Brain pericyte (primary cell): ENCODE data around the gene BTK.

Source experiments
- DNase-seq: peaks from one replicate; pipeline ENCODE4 v3.0.0-alpha.2; 2012; ENCODE audit warnings: low read depth, low spot score

The BTK gene

GRCh38 chrX:101393530-101394305 is 7.7 kb upstream of the BTK start:
- DNase-seq = no peak

- no peak for DNase-seq
Observed at GRCh38 chrX:101391831-101392230, 5.8 kb upstream of the BTK start.

DNA sequence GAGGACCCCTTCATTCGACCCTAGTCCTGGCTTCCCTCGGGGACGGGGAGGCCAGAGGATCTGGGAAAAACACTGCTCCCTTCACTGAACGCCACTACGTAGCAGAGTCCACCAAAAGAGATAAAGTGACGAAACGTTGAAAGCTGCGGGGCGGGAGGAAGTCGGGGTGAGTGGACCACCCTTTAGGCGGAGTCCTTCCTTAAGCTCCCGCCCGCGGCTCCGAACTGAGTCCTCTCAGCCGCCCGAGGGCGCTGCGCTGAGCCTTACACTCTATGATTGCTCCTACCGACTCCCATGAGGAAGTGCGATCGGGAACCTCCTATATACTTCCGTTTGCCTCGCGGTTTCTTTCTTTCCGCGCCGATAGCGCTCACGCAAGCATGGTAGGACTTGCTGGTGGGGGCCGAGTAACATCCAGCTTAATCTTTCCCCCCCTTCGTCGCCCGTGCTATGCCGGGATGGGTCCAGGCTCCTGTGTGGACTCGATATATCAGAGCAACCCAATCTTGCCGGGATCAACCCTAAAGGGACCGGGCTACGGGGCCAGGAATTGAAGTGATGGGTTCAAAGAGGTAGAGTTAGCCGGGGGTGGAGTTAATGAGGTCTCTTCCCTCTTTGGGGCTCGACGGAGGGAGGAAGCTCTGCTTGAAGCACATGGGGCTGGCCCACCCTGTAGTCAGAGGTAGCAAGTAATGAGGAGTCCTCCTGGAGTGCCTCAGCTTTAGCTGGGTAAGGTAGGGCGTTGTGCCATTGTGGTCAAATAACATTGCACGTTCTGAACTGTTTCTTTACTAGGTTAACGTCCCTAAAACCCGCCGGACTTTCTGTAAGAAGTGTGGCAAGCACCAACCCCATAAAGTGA is 4.9 kb upstream of the BTK start, which contains the start of gene RPL36A:
Gene RPL36A (plus strand): TSS at position 348 of the 862 bp plus-strand sequence. CDS start 33 bp downstream, at position 381.
- DNase-seq = peak; percentile 77

DNA sequence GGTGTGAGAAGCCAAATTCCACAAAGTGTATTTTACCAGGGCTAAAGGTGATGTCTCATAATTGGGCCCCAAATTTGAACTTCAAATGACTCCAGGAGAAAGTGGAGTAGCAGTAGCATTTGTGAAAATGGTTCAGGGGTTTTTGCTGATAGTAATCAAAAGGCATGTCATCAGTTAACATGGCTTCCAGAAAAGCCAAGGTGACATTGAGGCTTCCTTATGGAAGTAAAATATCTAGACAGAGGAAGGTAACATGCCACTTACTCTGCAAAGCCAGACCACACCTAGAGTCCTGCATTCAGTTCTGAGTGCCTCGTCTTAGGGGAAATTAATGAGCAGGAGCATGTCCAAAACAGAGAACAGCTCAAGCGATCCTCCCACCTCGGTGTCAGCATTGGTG is 2.6 kb upstream of the BTK start:
- no peak for DNase-seq

GRCh38 chrX:101386542-101386885 is 523 bp upstream of the BTK start:
- DNase-seq = no peak

DNA sequence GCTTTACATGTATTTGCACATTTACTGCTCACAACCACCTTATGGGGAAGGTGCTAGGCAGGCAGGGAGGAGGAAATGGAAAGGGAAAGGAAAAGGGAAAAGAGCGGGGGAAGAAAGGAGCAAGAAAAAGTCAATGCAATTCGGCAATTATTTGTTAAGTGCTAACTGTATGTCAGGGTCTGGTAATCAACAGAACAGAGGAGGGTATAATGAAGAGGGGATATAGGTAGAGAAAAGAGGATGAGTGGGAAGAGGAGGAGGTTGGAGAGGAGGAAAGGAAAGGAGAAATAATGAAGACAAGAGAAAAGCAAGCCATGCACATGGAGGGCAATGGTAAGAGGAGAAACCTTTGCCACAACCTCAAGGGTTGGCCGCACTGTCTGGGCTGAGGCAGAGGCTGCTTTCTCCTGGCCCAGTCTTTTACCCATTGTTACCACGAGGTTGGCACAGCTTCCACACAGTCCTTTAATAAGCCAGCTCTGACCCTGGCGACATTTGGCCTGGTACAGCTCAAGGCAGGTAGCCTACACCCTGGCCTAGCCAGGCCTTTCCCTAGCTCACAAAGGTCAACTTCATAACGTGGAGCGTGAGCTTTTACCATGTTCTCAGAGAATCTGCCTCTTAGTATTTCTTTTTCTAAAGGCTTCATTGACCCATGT is 836 bp downstream of the BTK start:
- no peak for DNase-seq

GRCh38 chrX:101383679-101384205 is 2.2 kb downstream of the BTK start:
- DNase-seq = no peak

DNA sequence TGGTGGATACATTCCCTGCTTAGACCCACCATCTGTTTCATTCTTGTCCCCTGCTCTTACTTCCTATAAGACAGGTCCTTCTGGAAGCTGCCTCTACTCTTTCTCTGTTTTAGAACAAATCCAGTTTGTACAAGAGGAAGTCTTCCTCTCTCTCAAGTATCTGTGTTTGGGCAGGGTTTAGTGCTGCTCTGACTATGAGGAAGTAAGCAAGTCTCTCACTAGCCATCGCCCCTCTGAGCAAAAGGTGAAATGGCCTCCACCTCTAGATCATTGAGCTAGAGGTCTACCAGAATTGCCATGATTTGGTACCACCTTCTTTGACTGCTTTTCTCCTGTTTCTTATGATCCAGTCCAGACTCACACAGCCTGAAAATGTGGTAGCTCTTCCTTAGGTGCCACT is 8.4 kb downstream of the BTK start:
- no peak for DNase-seq

GRCh38 chrX:101370888-101371504 is 15.0 kb downstream of the BTK start:
- DNase-seq = no peak

- no peak for DNase-seq
Observed at GRCh38 chrX:101369687-101370086, 16.3 kb downstream of the BTK start.

GRCh38 chrX:101368800-101369199 is 17.2 kb downstream of the BTK start:
- DNase-seq = no peak

DNA sequence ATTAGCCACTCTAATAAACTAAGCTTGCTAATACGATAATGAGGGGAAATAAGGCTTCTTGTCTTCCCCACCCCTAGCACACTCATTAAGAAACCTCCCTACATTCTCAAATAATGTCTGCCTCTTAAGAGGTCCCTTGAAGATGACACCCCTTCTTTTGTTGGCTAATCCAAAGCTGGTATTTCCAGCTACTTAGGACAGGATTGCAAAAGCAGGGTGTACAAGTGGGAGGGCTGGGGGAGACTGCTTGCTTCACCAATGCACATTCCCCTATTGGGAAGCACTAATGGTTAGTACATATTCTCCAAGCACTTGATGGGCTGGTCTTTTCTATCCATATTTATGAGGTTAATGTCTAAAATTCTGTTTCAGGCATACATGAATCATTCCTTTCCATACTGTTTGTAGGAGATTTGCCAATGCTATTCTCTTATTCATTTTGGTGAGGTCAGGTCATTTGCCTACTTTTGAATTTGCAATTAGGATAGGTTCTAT is 20.6 kb downstream of the BTK start:
- DNase-seq = no peak

- no peak for DNase-seq
Observed at GRCh38 chrX:101362757-101363156, 23.2 kb downstream of the BTK start.

DNA sequence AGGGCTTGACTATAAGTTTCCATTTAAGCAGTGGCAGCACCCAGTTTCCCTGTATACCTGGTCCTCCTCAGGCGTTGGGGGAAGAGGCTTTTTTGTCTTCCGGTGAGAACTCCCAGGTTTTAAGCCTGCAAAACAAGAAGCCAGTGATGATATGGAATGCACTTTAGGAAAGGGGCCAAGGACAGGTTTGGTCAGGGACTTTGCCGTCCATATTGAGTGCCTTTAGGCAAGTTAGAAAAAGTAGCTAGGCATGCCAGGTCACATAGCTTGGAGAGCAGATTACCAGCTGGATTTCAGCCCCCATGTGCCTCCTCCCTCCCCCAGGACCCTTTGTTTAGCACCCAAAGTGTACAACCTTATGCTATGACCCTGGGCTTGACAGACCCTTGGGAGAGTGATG is 23.9 kb downstream of the BTK start:
- DNase-seq = no peak

- no peak for DNase-seq
Observed at GRCh38 chrX:101360390-101360789, 25.6 kb downstream of the BTK start.

- no peak for DNase-seq
Observed at GRCh38 chrX:101359966-101360365, 26.0 kb downstream of the BTK start.

DNA sequence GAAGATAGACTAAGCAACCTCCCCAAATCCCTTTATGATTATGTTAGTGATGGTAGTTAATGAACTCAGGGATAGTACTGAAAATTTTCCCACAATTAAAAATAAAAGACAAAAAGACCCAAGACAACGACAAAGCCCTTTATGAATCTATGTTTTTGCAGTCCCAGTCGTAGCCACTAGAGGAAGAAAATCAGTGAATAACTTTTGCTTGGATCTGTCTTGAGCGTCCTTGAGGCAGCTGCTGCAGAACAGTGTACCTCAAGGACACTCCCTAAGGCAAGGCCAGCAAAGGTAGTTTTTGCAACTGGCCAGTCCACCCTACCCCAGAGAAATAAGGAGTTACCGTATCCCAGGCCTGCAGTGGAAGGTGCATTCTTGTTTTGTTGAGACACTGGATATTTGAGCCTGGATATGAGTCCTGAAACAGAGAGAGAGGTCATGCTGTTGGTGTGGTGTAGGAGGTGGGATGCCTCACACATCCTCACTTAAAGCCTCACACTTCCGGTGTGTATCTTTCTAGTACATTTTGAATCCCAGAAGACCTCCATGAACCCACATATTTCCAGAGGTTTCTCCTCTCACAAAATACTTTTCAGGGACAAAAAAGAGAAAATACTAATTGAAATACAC is 28.7 kb downstream of the BTK start:
- no peak for DNase-seq

- DNase-seq = no peak
Observed at GRCh38 chrX:101349193-101349562, 36.8 kb downstream of the BTK start.

DNA sequence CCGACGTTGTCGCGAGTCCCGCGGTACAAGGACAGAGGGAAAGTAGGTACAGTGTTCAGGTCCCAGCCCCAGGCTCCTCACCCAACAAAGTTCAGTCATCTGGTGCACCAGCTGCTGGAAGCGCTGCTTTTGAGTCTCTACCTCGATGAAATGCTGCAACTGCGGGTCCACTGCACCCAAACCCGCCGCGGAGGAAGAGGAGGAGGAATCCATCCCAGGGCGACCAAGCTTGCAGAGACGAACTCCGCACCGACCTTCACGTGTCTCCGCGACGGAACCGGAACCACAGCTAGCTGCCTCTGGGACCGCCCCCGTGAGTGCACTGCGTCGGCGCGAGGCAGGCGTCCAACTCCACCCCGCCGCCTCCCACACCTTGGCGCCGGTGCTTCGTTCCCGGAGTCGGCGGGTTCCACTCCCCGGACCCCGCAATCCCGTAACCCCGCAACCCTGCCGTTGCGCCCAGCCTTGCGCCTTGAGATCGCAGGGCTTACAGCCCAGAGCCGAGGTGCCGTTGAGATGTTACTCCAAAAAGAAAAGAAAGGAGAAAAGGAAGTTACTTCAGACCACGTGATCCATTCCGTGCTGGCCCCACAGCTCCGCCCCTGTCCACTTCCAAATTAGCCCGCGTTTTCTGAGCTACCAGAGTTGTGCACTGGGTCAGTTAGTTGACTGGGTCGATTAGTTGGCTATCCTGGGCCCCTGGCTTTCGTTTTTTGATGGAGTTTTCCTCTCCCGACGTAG is 37.4 kb downstream of the BTK start, which contains the start of gene TIMM8A:
Gene TIMM8A (minus strand): TSS at position 291 of the 741 bp plus-strand sequence. CDS start 78 bp downstream, at position 213.
- DNase-seq = peak; percentile 13

GRCh38 chrX:101347859-101348451 is 38.0 kb downstream of the BTK start:
- DNase-seq = no peak
